Neutrophil (primary cell): ENCODE data around the gene CCDC3.

Experiments
- H3K27ac ChIP-seq: fragments of 200-600 bp; sonication (generic); 2 replicates; pipeline ENCODE4 v1.5.1; 2016; ENCODE audit warnings: mild to moderate bottlenecking, moderate library complexity
- H3K27me3 ChIP-seq: fragments of 200-600 bp; sonication (generic); 2 replicates; pipeline ENCODE4 v1.6.0; 2016; ENCODE audit warnings: mild to moderate bottlenecking
- H3K36me3 ChIP-seq: fragments of 200-600 bp; sonication (generic); 2 replicates; pipeline ENCODE4 v1.5.1; 2017
- H3K4me1 ChIP-seq, 2 experiments: fragments of 200-600 bp in 1 of 2; sonication (generic) in 1 of 2; 1 replicate in 1 of 2; 2 replicates in 1 of 2; pipeline versions ENCODE4 v1.5.1 to v1.6.1; 2013 to 2016; ENCODE audit warnings: low read depth in 1 of 2, low read length in 1 of 2, mild to moderate bottlenecking in 1 of 2, moderate library complexity in 1 of 2; ENCODE audit not compliant: control insufficient read depth in 1 of 2, insufficient read depth in 1 of 2
- H3K4me3 ChIP-seq, 2 experiments: fragments of 200-600 bp in 1 of 2; sonication (generic) in 1 of 2; 1 replicate in 1 of 2; 2 replicates in 1 of 2; pipeline ENCODE4 v1.5.1; 2013 to 2016; ENCODE audit warnings: low read depth in 1 of 2, low read length in 1 of 2, mild to moderate bottlenecking in 1 of 2, moderate library complexity in 1 of 2
- H3K9me3 ChIP-seq: fragments of 200-600 bp; sonication (generic); 2 replicates; pipeline ENCODE4 v1.5.1; 2016
- TF ChIP-seq, protein P1 (sequence below): fragments of 200-600 bp; sonication (generic); IDR thresholded peaks from 2 replicates; pipeline ENCODE4 v1.5.1; 2016; ENCODE audit warnings: antibody characterized with exemption

The CCDC3 gene

GRCh38 chr10:12905067-12905466 is 96.4 kb downstream of the CCDC3 start:
- TF ChIP-seq, protein P1, sequence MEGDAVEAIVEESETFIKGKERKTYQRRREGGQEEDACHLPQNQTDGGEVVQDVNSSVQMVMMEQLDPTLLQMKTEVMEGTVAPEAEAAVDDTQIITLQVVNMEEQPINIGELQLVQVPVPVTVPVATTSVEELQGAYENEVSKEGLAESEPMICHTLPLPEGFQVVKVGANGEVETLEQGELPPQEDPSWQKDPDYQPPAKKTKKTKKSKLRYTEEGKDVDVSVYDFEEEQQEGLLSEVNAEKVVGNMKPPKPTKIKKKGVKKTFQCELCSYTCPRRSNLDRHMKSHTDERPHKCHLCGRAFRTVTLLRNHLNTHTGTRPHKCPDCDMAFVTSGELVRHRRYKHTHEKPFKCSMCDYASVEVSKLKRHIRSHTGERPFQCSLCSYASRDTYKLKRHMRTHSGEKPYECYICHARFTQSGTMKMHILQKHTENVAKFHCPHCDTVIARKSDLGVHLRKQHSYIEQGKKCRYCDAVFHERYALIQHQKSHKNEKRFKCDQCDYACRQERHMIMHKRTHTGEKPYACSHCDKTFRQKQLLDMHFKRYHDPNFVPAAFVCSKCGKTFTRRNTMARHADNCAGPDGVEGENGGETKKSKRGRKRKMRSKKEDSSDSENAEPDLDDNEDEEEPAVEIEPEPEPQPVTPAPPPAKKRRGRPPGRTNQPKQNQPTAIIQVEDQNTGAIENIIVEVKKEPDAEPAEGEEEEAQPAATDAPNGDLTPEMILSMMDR: no peak
- Histone ChIP-seq H3K4me3 (no peak overlapping the region), H3K36me3 (no peaks in the 10 kb centered on the region), H3K9me3 (no peaks in the 10 kb centered on the region), H3K27me3 (no peaks in the 10 kb centered on the region), H3K27ac (no peak overlapping the region), H3K4me1 (no peaks in the 10 kb centered on the region)

GRCh38 chr10:12902851-12903358 is 98.6 kb downstream of the CCDC3 start:
- Histone ChIP-seq H3K9me3 (no peaks in the 10 kb centered on the region), H3K27me3 (no peaks in the 10 kb centered on the region), H3K36me3 (no peaks in the 10 kb centered on the region), H3K4me3 (no peak overlapping the region), H3K4me1 (no peaks in the 10 kb centered on the region), H3K27ac (no peak overlapping the region)
- TF ChIP-seq, protein P1: no peak

DNA sequence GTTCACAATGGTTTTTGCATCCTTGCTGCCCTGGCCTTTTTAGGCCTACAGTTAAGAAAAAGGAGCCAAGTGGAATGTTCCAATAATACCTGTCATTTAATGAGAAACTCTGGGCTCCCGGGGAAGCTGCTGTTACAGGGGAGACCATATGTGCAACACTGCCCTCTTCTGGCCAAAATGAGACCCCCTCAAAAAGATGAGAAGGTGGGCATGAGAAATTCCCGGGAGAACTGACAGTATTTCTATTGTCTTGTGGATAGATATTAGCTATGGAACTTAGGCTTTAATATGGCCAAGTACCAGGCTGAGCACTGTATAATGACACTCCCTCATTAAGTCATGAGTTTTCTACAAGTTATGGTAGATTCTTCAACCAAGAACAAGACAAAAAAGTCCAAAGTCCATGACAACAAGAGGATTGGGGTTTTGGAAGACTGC is 99.4 kb downstream of the CCDC3 start:
- H3K4me3 ChIP-seq: no peak overlapping the region
- H3K4me1 ChIP-seq: no peaks in the 10 kb centered on the region
- no peaks in the 10 kb centered on the region for H3K27me3 ChIP-seq
- H3K27ac ChIP-seq: no peak overlapping the region
- no peaks in the 10 kb centered on the region for H3K9me3 ChIP-seq
- TF ChIP-seq, protein P1: no peak
- H3K36me3 ChIP-seq: no peaks in the 10 kb centered on the region

DNA sequence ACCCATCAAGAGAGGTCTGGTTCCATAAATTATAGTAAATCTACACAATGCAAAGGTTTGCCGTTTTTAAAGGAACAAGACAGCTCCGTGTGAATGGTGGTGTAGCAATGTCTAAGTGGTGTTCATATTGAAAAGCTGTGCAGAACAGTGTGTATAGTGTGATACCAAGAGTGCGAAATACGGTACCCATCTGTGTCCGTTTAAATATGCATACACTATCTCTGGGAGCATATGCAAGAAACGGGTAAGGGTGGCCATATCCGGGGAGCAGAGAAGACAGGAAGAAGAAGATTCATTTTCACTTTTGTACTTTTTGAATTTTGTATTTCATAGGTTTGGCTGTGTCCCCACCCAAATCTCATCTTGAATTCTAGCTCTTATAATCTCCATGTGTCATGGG is 102.0 kb downstream of the CCDC3 start:
- no peak overlapping the region for H3K4me3 ChIP-seq
- no peak overlapping the region for H3K27ac ChIP-seq
- H3K27me3 ChIP-seq: no peaks in the 10 kb centered on the region
- no peaks in the 10 kb centered on the region for H3K36me3 ChIP-seq
- TF ChIP-seq, protein P1: no peak
- H3K4me1 ChIP-seq: no peaks in the 10 kb centered on the region
- no peaks in the 10 kb centered on the region for H3K9me3 ChIP-seq

DNA sequence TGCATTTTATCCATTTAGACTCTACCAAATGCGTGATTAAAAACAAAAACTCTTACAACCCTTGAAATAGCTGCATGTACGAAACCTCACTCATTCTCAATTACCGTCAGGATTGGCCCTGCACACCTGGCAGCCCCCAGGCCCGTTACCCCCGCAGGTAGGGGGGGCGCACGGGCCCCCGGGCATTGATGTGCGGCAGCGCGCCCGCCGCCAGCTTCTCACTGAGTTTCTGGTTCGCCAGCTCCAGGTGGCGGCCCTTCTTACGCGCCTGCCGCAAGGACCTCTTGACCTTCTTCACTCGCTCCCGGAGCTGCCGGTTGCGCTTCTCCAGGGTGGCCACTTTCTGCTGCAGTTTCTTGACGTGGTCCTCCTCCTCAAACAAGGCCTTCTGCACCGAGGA is 103.2 kb downstream of the CCDC3 start:
- H3K4me3 ChIP-seq: no peak overlapping the region
- no peaks in the 10 kb centered on the region for H3K4me1 ChIP-seq
- no peaks in the 10 kb centered on the region for H3K9me3 ChIP-seq
- no peak overlapping the region for H3K27ac ChIP-seq
- TF ChIP-seq, protein P1: no peak
- no peaks in the 10 kb centered on the region for H3K36me3 ChIP-seq
- no peaks in the 10 kb centered on the region for H3K27me3 ChIP-seq

- H3K4me1 ChIP-seq: no peaks in the 10 kb centered on the region
- TF ChIP-seq, protein P1: no peak
- H3K4me3 ChIP-seq: no peak overlapping the region
Measured at GRCh38 chr10:12897278-12897677, 104.2 kb downstream of the CCDC3 start.

More at GRCh38 chr10:12897278-12897677, 104.2 kb downstream of the CCDC3 start:
- H3K27ac ChIP-seq: no peak overlapping the region
- H3K36me3 ChIP-seq: no peaks in the 10 kb centered on the region
- no peaks in the 10 kb centered on the region for H3K27me3 ChIP-seq
- no peaks in the 10 kb centered on the region for H3K9me3 ChIP-seq
